HG03442 (cell line): ENCODE measurements around the gene CDK5RAP2.
"Not testable (repeated sequence)": the region's sequence is repeated elsewhere in the genome, so short reads cannot be mapped to it uniquely, and the experiment has no call there.

ENCODE experiments used
- ATAC-seq: cut with Tn5 transposase; IDR thresholded peaks from one replicate; pipeline ENCODE4 v1.9.1; 2021; ENCODE audit warnings: mild to moderate bottlenecking, moderate library complexity; ENCODE audit not compliant: unreplicated experiment

The CDK5RAP2 gene

GRCh38 chr9:120515996-120516395 is 64.0 kb downstream of the CDK5RAP2 start:
- ATAC-seq: not testable (repeated sequence)

GRCh38 chr9:120515481-120515880 is 64.5 kb downstream of the CDK5RAP2 start:
- not testable (repeated sequence) for ATAC-seq

- no peak for ATAC-seq
Observed at GRCh38 chr9:120514405-120514804, 65.6 kb downstream of the CDK5RAP2 start.

GRCh38 chr9:120513825-120514396 is 66.1 kb downstream of the CDK5RAP2 start:
- no peak for ATAC-seq

- no peak for ATAC-seq
Observed at GRCh38 chr9:120510816-120511215, 69.2 kb downstream of the CDK5RAP2 start.

GRCh38 chr9:120507936-120508510 is 71.9 kb downstream of the CDK5RAP2 start:
- no peak for ATAC-seq

- ATAC-seq: no peak
Observed at GRCh38 chr9:120505186-120505585, 74.8 kb downstream of the CDK5RAP2 start.

- ATAC-seq: no peak
Observed at GRCh38 chr9:120500733-120501132, 79.2 kb downstream of the CDK5RAP2 start.

- ATAC-seq: not testable (repeated sequence)
Observed at GRCh38 chr9:120497865-120498264, 82.1 kb downstream of the CDK5RAP2 start.

GRCh38 chr9:120496438-120496837 is 83.5 kb downstream of the CDK5RAP2 start:
- ATAC-seq: not testable (repeated sequence)

- peak; percentile 94 for ATAC-seq
Observed at GRCh38 chr9:120490888-120491595, 88.9 kb downstream of the CDK5RAP2 start.

- no peak for ATAC-seq
Observed at GRCh38 chr9:120486835-120487234, 93.1 kb downstream of the CDK5RAP2 start.

GRCh38 chr9:120486347-120486746 is 93.6 kb downstream of the CDK5RAP2 start:
- ATAC-seq: no peak

- ATAC-seq: no peak
Observed at GRCh38 chr9:120485788-120486187, 94.2 kb downstream of the CDK5RAP2 start.

- ATAC-seq: no peak
Observed at GRCh38 chr9:120484162-120484561, 95.8 kb downstream of the CDK5RAP2 start.

GRCh38 chr9:120482424-120483186 is 97.4 kb downstream of the CDK5RAP2 start:
- ATAC-seq: no peak

- no peak for ATAC-seq
Observed at GRCh38 chr9:120481846-120482245, 98.1 kb downstream of the CDK5RAP2 start.

GRCh38 chr9:120481248-120481647 is 98.7 kb downstream of the CDK5RAP2 start:
- no peak for ATAC-seq

GRCh38 chr9:120480707-120481106 is 99.3 kb downstream of the CDK5RAP2 start:
- ATAC-seq: no peak

- no peak for ATAC-seq
Observed at GRCh38 chr9:120478208-120478607, 101.8 kb downstream of the CDK5RAP2 start.

- ATAC-seq: peak; percentile 69
Observed at GRCh38 chr9:120477534-120478001, 102.4 kb downstream of the CDK5RAP2 start.
